ENCODE measurements around the gene NEMF. TPM values are rescaled to one million over a fixed set of nuclear protein-coding genes. Genes with fewer than 3 reads are reported as not detected.

The NEMF gene
- total RNA-seq, 2 donors from 2014 or later, result 43.9 to 45.2 TPM

- Histone ChIP-seq H3K27ac (no peak overlapping the region), H3K4me1 (no peaks in the 10 kb centered on the region), H3K4me3 (no peak overlapping the region), H3K27me3 (no peaks in the 10 kb centered on the region), H3K36me3 (peaks cover 23% of the 10 kb centered on the region), H3K9me3 (no peaks in the 10 kb centered on the region)
- DNase-seq (ENCODE audit: low spot score), result no peak
- no peak for TF ChIP-seq CTCF (IDR thresholded peaks at IDR 0.05)
Observed at GRCh38 chr14:49732896-49733295, 119.7 kb downstream of the NEMF start.

Other genes starting within 250 kb of the NEMF start
- gene RPL36AL, start 232.2 kb downstream of the NEMF start, total RNA-seq, result 100 to 1,000 TPM; 133 to 301 TPM
- 10 to 100 TPM; 15.4 to 22.9 TPM for gene MGAT2, start 232.0 kb downstream of the NEMF start, total RNA-seq
- gene DNAAF2, start 217.5 kb downstream of the NEMF start, total RNA-seq, result 1 to 10 TPM; 6.3 to 8.9 TPM
- gene POLE2, start 164.6 kb downstream of the NEMF start, total RNA-seq, result 1 to 10 TPM in 1 of 2 donors, not detected in 1; 2.3 TPM
- 1 to 10 TPM; 5.5 to 9.4 TPM for gene KLHDC1, start 159.7 kb downstream of the NEMF start, total RNA-seq
- 10 to 100 TPM; 51.1 to 80.3 TPM for gene KLHDC2, start 84.6 kb downstream of the NEMF start, total RNA-seq
- gene ARF6, start 40.3 kb upstream of the NEMF start, total RNA-seq, result 10 to 100 TPM; 21.4 to 25.1 TPM